ENCODE results near the gene ATL2. TPM values are rescaled to one million over a fixed set of nuclear protein-coding genes. Genes with fewer than 3 reads are reported as not detected.
"Not testable (repeated sequence)": the region's sequence is repeated elsewhere in the genome, so short reads cannot be mapped to it uniquely, and the experiment has no call there.

The ATL2 gene
- total RNA-seq, 4 donors from 2014 or later, result 63.1 to 108 (median 74.3) TPM

- no peaks in the 10 kb centered on the region for H3K36me3 ChIP-seq
- no peak overlapping the region for H3K4me3 ChIP-seq
- H3K4me1 ChIP-seq, result peaks cover 0 to 20% (median 0%) of the 10 kb centered on the region in 4 donors
- 92 to 93% methylated on average over 2 of the region's 2 CpGs for WGBS, 2 donors
- DNase-seq (ENCODE audit: low spot score in 2 of 2), result no peak
- H3K27me3 ChIP-seq, result no peaks in the 10 kb centered on the region
- H3K27ac ChIP-seq, result no peak overlapping the region
- H3K9me3 ChIP-seq, result no peaks in the 10 kb centered on the region
- TF ChIP-seq CTCF (IDR thresholded peaks at IDR 0.05), result no peak
- no peak for TF ChIP-seq POLR2A (IDR thresholded peaks at IDR 0.05)
- no peak for TF ChIP-seq EP300 (IDR thresholded peaks at IDR 0.05)
Measured at GRCh38 chr2:38259311-38259710, 117.8 kb downstream of the ATL2 start.

GRCh38 chr2:38257680-38258079 lies 119.4 kb downstream of the ATL2 start:
- not testable (repeated sequence) for H3K9me3 ChIP-seq; H3K27ac ChIP-seq; H3K4me3 ChIP-seq; H3K36me3 ChIP-seq; DNase-seq (ENCODE audit: low spot score in 2 of 2); H3K27me3 ChIP-seq
- WGBS, 2 donors, result 91 to 94% methylated on average over 6 of the region's 6 CpGs
- peaks cover 0 to 18% (median 0%) of the 10 kb centered on the region in 4 donors for H3K4me1 ChIP-seq

DNA sequence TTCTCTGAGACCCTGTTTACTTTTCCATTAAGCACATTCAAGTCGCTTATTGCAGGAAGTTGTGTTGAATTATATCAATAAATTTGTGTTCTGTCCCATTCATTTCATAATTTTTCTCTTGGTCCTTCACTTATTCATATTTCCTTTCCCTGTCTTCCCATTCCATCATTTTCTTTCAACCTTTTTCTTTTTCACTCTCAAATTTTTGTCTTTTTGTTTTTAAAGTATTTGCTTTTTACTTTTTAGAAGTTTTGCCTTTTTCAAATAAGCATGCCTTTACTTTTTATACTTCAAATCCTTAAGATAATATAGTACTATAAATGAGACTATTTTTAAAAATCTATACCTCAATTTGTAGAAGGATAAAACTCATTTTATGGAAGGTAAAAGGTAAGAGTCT lies 120.5 kb downstream of the ATL2 start:
- Histone ChIP-seq H3K36me3 (no peaks in the 10 kb centered on the region), H3K4me1 (peaks cover 0 to 16% (median 0%) of the 10 kb centered on the region in 4 donors), H3K4me3 (no peak overlapping the region), H3K27me3 (no peaks in the 10 kb centered on the region), H3K9me3 (no peaks in the 10 kb centered on the region), H3K27ac (no peak overlapping the region)
- 65 to 75% methylated on average over 1 of the region's 1 CpG for WGBS, 2 donors
- no peak for TF ChIP-seq POLR2A (IDR thresholded peaks at IDR 0.05)
- TF ChIP-seq EP300 (IDR thresholded peaks at IDR 0.05), result no peak
- no peak for TF ChIP-seq CTCF (IDR thresholded peaks at IDR 0.05)
- DNase-seq (ENCODE audit: low spot score in 2 of 2), result no peak

DNA sequence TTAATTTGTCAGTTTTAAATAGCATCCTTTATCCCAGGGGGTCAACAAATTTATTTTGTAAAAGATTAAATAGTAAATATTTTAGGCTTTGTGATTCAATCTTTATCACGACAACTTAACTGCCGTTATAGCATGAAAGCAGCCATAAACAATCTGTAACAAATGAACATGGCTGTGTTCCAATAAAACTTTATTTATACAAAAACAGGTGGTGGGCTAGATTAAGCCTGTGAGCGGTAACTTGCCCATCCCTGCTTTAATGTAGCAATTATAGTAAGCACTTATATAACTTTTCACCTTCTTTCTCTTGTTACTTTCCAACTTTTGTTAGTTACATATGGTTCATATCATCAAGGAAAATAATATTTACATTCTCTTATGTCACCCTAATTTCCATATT lies 121.9 kb downstream of the ATL2 start:
- peaks cover 0 to 2% (median 0%) of the 10 kb centered on the region in 4 donors for H3K4me1 ChIP-seq
- no peaks in the 10 kb centered on the region for H3K27me3 ChIP-seq
- WGBS, 2 donors, result 94 to 97% methylated on average over 3 of the region's 3 CpGs
- no peaks in the 10 kb centered on the region for H3K36me3 ChIP-seq
- DNase-seq (ENCODE audit: low spot score in 2 of 2), result no peak
- no peak overlapping the region for H3K4me3 ChIP-seq
- no peaks in the 10 kb centered on the region for H3K9me3 ChIP-seq
- H3K27ac ChIP-seq, result no peak overlapping the region
- TF ChIP-seq CTCF (IDR thresholded peaks at IDR 0.05) (no peak), POLR2A (IDR thresholded peaks at IDR 0.05) (no peak), EP300 (IDR thresholded peaks at IDR 0.05) (no peak)

DNA sequence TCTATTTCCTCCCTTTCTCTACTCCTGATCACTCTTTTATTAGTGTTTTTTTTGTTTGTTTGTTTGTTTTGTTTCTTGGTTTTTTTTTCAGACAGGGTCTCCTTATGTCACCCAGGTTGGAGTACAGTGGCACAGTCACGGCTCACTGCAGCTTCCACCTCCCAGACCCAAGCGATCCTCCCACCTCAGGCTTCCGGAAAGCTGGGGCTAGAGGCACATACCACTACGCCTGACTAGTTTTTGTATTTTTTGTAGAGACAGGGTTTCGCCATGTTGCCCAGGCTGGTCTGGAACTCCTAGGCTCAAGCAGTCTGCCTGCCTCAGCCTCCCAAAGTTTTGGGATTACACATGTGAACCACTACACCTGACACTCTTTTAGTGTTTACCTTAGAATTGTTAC lies 122.3 kb downstream of the ATL2 start:
- TF ChIP-seq CTCF (IDR thresholded peaks at IDR 0.05) (no peak), EP300 (IDR thresholded peaks at IDR 0.05) (no peak), POLR2A (IDR thresholded peaks at IDR 0.05) (no peak)
- no peaks in the 10 kb centered on the region for H3K36me3 ChIP-seq
- H3K27me3 ChIP-seq, result no peaks in the 10 kb centered on the region
- DNase-seq (ENCODE audit: low spot score in 2 of 2), result no peak
- no peak overlapping the region for H3K4me3 ChIP-seq
- H3K9me3 ChIP-seq, result no peaks in the 10 kb centered on the region
- H3K4me1 ChIP-seq, result no peaks in the 10 kb centered on the region
- 94 to 97% methylated on average over 5 of the region's 5 CpGs for WGBS, 2 donors
- H3K27ac ChIP-seq, result no peak overlapping the region

DNA sequence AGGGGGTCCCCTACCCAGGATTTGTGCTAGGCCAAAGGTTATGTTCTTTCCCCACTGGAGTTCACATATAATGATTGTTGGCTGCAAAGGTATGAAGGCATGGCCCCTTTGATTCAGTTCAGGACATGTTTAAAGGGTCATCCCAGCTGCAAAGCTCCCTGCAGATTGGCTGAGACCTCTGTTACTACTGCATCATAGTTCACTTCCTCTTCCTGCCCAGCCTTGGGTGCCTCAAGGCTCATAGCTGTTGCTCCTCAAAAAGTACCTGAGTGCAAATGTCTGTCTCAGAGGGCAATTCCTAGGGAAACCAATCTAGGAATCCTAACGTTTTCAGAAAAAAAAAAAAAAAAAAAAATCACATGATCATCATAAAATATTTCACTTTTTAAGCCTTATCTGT lies 125.1 kb downstream of the ATL2 start:
- Histone ChIP-seq H3K4me1 (peaks cover 0 to 14% (median 0%) of the 10 kb centered on the region in 4 donors), H3K4me3 (no peak overlapping the region), H3K36me3 (no peaks in the 10 kb centered on the region), H3K27ac (no peak overlapping the region), H3K27me3 (no peaks in the 10 kb centered on the region), H3K9me3 (no peaks in the 10 kb centered on the region)
- WGBS, 2 donors, result 30 to 33% methylated on average over 1 of the region's 1 CpG
- no peak for DNase-seq (ENCODE audit: low spot score in 2 of 2)
- TF ChIP-seq CTCF (IDR thresholded peaks at IDR 0.05) (no peak), EP300 (IDR thresholded peaks at IDR 0.05) (no peak), POLR2A (IDR thresholded peaks at IDR 0.05) (no peak)

All from tibial nerve (tissue), 4 donors.